Colonic mucosa (tissue), 4 donors: ENCODE measurements around the gene ZBTB20. TPM values are rescaled to one million over a fixed set of nuclear protein-coding genes. Genes with fewer than 3 reads are reported as not detected.

Source experiments
- DNase-seq: peaks from one replicate; pipeline ENCODE4 v3.0.0-alpha.2; 2020
- H3K27ac ChIP-seq: fragments of 200-600 bp; one replicate; pipeline ENCODE4 v1.8.0; 2021
- H3K27me3 ChIP-seq: fragments of 200-600 bp; one replicate; pipeline ENCODE4 v1.8.0; 2021
- H3K36me3 ChIP-seq: fragments of 200-600 bp; one replicate; pipeline ENCODE4 v1.8.0; 2021
- H3K4me1 ChIP-seq: fragments of 200-600 bp; one replicate; pipeline ENCODE4 v1.8.0; 2021; ENCODE audit warnings: mild to moderate bottlenecking
- H3K4me3 ChIP-seq: fragments of 200-600 bp; one replicate; pipeline ENCODE4 v1.8.0; 2021
- H3K9ac ChIP-seq, 2 donors: one replicate each; pipeline ENCODE4 v1.7.0; 2013; ENCODE audit warnings: control low read depth in 2 of 2, low read depth in 2 of 2, low read length in 2 of 2
- H3K9me3 ChIP-seq: fragments of 200-600 bp; one replicate; pipeline ENCODE4 v1.8.0; 2021
- CTCF ChIP-seq: fragments of 200-600 bp; IDR thresholded peaks from one replicate; pipeline ENCODE4 v1.8.0; 2022; ENCODE audit warnings: antibody characterized with exemption, mild to moderate bottlenecking
- intact Hi-C: fragments of 100-400 bp; cut with DNase I; formaldehyde crosslinking; loops from one replicate; pipeline ENCODE4 v1.14.1; 2022
- total RNA-seq, 2 donors: library from RNA; stranded (reverse); fragmentation: NEBNext Ultra II Directional in 1 of 2; extraction: Animal tissue kit (Norgen Biotek cat#: 25700) in 1 of 2; gene quantifications; one replicate each; pipeline ENCODE4 v1.2.1, GENCODE V29; 2021
- donor health status: healthy.
- donor health status: DM: no; HTN: no; CAD: no.
- donor health status: DM: no; HTN: no; CAD: no.

ZBTB20 gene
- total RNA-seq, 2 donors from 2014 or later, result 12.7 to 21.2 TPM

GRCh38 chr3:114506591-114507300 lies 640.3 kb downstream of the ZBTB20 start:
- H3K4me3 ChIP-seq, result no peak overlapping the region
- no peaks in the 10 kb centered on the region for H3K4me1 ChIP-seq
- no peaks in the 10 kb centered on the region for H3K27me3 ChIP-seq
- no peak for DNase-seq
- H3K9me3 ChIP-seq, result no peaks in the 10 kb centered on the region
- intact Hi-C loops, result no loop called here
- H3K27ac ChIP-seq, result no peak overlapping the region
- TF ChIP-seq CTCF, result no peak
- H3K9ac ChIP-seq, result no peak overlapping the region
- no peaks in the 10 kb centered on the region for H3K36me3 ChIP-seq

- no peak overlapping the region for H3K9ac ChIP-seq
- no peaks in the 10 kb centered on the region for H3K4me1 ChIP-seq
- H3K27ac ChIP-seq, result no peak overlapping the region
- intact Hi-C loops, result no loop called here
- no peak for TF ChIP-seq CTCF
- no peaks in the 10 kb centered on the region for H3K9me3 ChIP-seq
- DNase-seq, result no peak
- H3K36me3 ChIP-seq, result no peaks in the 10 kb centered on the region
- no peaks in the 10 kb centered on the region for H3K27me3 ChIP-seq
- no peak overlapping the region for H3K4me3 ChIP-seq
These were observed 642.0 kb downstream of the ZBTB20 start for GRCh38 chr3:114504941-114505628.

- no peak for DNase-seq
- no peak for TF ChIP-seq CTCF
- H3K27me3 ChIP-seq, result no peaks in the 10 kb centered on the region
These were observed 644.9 kb downstream of the ZBTB20 start for GRCh38 chr3:114502204-114502603.

GRCh38 chr3:114499976-114500375 lies 647.1 kb downstream of the ZBTB20 start:
- no peak for TF ChIP-seq CTCF
- H3K27ac ChIP-seq, result no peak overlapping the region
- no peaks in the 10 kb centered on the region for H3K4me1 ChIP-seq
- no peaks in the 10 kb centered on the region for H3K36me3 ChIP-seq
- no peak overlapping the region for H3K4me3 ChIP-seq
- H3K9me3 ChIP-seq, result no peaks in the 10 kb centered on the region
- DNase-seq, result no peak
- no peaks in the 10 kb centered on the region for H3K27me3 ChIP-seq
- H3K9ac ChIP-seq, result no peak overlapping the region
- intact Hi-C loops, result no loop called here

More at GRCh38 chr3:114502204-114502603, 644.9 kb downstream of the ZBTB20 start:
- no peak overlapping the region for H3K27ac ChIP-seq
- no peaks in the 10 kb centered on the region for H3K4me1 ChIP-seq
- H3K9me3 ChIP-seq, result no peaks in the 10 kb centered on the region
- no peaks in the 10 kb centered on the region for H3K36me3 ChIP-seq
- intact Hi-C loops, result no loop called here
- H3K9ac ChIP-seq, result no peak overlapping the region
- no peak overlapping the region for H3K4me3 ChIP-seq

- intact Hi-C loops, result no loop called here
- no peak for DNase-seq
- H3K4me1 ChIP-seq, result no peaks in the 10 kb centered on the region
- no peak overlapping the region for H3K9ac ChIP-seq
- H3K9me3 ChIP-seq, result no peaks in the 10 kb centered on the region
- H3K36me3 ChIP-seq, result no peaks in the 10 kb centered on the region
- no peak overlapping the region for H3K27ac ChIP-seq
- H3K4me3 ChIP-seq, result no peak overlapping the region
- no peak for TF ChIP-seq CTCF
- no peaks in the 10 kb centered on the region for H3K27me3 ChIP-seq
These were observed 648.3 kb downstream of the ZBTB20 start for GRCh38 chr3:114498539-114499370.
